ENCODE data around the gene POLR3K.
A peak's percentile ranks its signal among the peaks of the same experiment; 100 is the strongest.

Gene POLR3K

DNA sequence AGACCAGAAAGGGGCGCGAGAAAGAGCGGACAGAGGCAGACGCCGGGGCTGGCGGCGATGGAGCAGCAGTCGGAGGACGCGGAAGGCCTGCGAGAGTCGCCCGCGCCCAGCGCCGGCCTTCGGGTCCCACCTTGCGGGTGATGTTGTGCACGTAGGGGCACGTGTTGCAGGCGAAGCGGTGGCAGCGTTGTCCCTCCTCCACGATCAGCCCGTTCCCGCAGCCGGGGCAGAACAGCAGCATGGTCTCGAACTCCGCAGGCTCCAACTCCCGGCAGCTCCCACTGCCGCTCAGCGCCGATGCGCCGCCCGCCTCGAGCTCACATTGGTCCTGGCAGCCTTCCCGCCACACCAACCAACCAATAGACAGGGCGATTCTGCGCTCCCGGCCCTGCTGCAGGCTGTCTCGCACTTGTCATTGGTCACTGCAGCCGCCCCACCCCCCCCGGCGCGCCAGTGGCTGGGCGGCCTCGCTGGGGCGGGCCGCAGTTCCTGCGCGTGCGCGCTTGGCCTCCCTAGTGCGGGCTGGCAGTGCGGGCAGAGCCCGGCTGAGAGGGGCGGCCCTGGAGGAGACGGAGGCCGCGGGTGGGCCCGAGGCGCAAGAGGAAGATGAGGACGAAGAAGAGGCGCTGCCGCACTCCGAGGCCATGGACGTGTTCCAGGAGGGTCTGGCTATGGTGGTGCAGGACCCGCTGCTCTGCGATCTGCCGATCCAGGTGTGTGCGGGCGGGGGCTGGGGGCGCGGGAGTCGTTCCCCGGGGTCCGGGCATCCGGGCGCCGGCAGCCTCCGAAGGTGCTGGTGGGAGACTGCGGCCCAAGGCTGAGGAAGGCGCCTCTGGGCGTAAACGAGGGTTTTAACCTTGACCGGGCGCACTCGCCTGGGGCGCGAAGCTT, at the start of gene POLR3K, which contains the start of gene SNRNP25:
Gene POLR3K (minus strand): TSS at position 263 of the 891 bp plus-strand sequence. CDS start 22 bp downstream, at position 241.
Gene SNRNP25 (plus strand): TSS at position 483 of the 891 bp plus-strand sequence. CDS start 189 bp downstream, at position 672.
- Histone ChIP-seq H3K27me3 (ENCODE audit: control insufficient read depth, insufficient read depth, low read length) (no peaks in the 10 kb centered on the region), H3K27ac (ENCODE audit: low read depth, low read length) (peak within 1 kb of the TSS; percentile 85), H3K36me3 (ENCODE audit: control insufficient read depth, insufficient read depth, low read length) (peaks cover 61% of the 10 kb centered on the region), H3K4me3 (ENCODE audit: low read depth, low read length) (peak within 1 kb of the TSS; percentile 81), H3K9ac (ENCODE audit: low read depth, low read length) (peak within 1 kb of the TSS; percentile 77), H3K9me3 (ENCODE audit: control insufficient read depth, insufficient read depth, low read length) (no peaks in the 10 kb centered on the region), H3K4me1 (ENCODE audit: control insufficient read depth, insufficient read depth, low read length) (no peaks in the 10 kb centered on the region)

DNA sequence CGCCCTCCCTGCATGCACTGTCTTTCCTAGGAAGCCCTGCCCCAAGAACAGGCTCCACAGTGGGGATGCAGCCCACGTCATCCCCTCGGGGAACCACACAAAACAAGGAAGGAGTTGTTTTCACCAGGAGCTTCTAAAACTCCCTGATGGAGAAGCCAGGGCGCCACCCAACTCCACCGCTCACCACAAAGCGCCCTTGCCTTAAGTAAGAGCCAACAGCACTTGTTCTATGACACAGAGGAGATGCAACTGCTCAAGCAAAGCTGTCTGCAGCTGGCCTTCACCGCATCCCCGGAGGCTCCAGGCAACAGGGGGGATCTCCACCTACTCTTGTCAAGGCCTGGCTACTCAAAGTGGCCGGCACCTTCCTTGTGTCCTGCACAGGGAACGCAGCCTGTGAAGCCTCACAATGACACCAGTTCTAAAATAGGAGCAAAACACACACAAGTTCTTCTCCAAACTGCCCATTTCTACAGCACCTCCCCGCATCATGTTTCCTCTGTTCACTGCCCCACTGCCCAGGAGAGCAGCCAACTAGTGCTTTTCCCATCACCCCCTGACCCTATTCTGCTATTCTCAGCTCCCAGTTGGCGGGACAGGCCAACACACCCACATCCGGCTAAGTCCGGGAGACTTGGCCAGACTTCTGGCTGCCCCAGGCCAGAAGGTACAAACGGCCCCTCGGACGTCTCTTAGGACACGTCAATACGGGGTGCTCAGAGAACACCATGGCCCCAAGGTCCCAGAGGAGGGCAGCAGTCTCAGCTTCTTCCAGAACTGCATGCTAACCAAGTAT, 48.9 kb upstream of the POLR3K start:
- Histone ChIP-seq H3K36me3 (ENCODE audit: control insufficient read depth, insufficient read depth, low read length) (peaks cover 28% of the 10 kb centered on the region), H3K9ac (ENCODE audit: low read depth, low read length) (no peak overlapping the region), H3K27me3 (ENCODE audit: control insufficient read depth, insufficient read depth, low read length) (no peaks in the 10 kb centered on the region), H3K4me3 (ENCODE audit: low read depth, low read length) (no peak overlapping the region), H3K4me1 (ENCODE audit: control insufficient read depth, insufficient read depth, low read length) (peaks cover 4% of the 10 kb centered on the region; the same call in 1 of the 2 replicates), H3K27ac (ENCODE audit: low read depth, low read length) (no peak overlapping the region), H3K9me3 (ENCODE audit: control insufficient read depth, insufficient read depth, low read length) (no peaks in the 10 kb centered on the region)

- no peaks in the 10 kb centered on the region for H3K27me3 ChIP-seq (ENCODE audit: control insufficient read depth, insufficient read depth, low read length)
- H3K27ac ChIP-seq (ENCODE audit: low read depth, low read length), result no peak overlapping the region
Observed at GRCh38 chr16:101586-101985, 48.2 kb upstream of the POLR3K start.

DNA sequence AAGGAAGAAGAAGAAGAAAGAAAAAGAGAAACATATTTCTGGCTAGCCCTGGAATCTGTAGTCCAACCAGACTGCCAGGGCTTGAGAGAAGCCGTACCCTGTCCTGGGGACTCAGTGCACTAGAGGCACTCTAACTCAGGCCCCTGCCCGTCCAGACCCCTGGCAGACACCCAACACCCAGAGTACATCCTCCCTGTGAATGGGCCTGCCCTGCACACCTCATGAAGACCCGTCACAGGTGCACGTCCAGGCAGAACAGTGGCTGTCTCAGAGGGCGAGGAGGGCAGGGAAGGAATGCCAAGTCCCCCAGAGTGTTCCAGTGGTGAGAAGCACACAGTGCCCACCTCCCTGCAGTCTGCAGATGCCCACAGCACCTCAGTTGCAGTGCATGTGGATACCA, 47.6 kb upstream of the POLR3K start:
- no peak overlapping the region for H3K27ac ChIP-seq (ENCODE audit: low read depth, low read length)
- H3K4me1 ChIP-seq (ENCODE audit: control insufficient read depth, insufficient read depth, low read length), result no peaks in the 10 kb centered on the region
- no peak overlapping the region for H3K4me3 ChIP-seq (ENCODE audit: low read depth, low read length)
- no peaks in the 10 kb centered on the region for H3K27me3 ChIP-seq (ENCODE audit: control insufficient read depth, insufficient read depth, low read length)
- no peaks in the 10 kb centered on the region for H3K9me3 ChIP-seq (ENCODE audit: control insufficient read depth, insufficient read depth, low read length)
- peaks cover 32% of the 10 kb centered on the region for H3K36me3 ChIP-seq (ENCODE audit: control insufficient read depth, insufficient read depth, low read length)
- H3K9ac ChIP-seq (ENCODE audit: low read depth, low read length), result no peak overlapping the region

More at GRCh38 chr16:101586-101985, 48.2 kb upstream of the POLR3K start:
- H3K4me3 ChIP-seq (ENCODE audit: low read depth, low read length), result no peak overlapping the region
- no peak overlapping the region for H3K9ac ChIP-seq (ENCODE audit: low read depth, low read length)
- no peaks in the 10 kb centered on the region for H3K9me3 ChIP-seq (ENCODE audit: control insufficient read depth, insufficient read depth, low read length)
- H3K36me3 ChIP-seq (ENCODE audit: control insufficient read depth, insufficient read depth, low read length), result peaks cover 28% of the 10 kb centered on the region
- H3K4me1 ChIP-seq (ENCODE audit: control insufficient read depth, insufficient read depth, low read length), result peaks cover under 1% of the 10 kb centered on the region; the same call in 1 of the 2 replicates

- Histone ChIP-seq H3K9ac (ENCODE audit: low read depth, low read length) (no peak overlapping the region), H3K36me3 (ENCODE audit: control insufficient read depth, insufficient read depth, low read length) (peaks cover 18% of the 10 kb centered on the region), H3K4me1 (ENCODE audit: control insufficient read depth, insufficient read depth, low read length) (no peaks in the 10 kb centered on the region), H3K4me3 (ENCODE audit: low read depth, low read length) (no peak overlapping the region), H3K9me3 (ENCODE audit: control insufficient read depth, insufficient read depth, low read length) (no peaks in the 10 kb centered on the region), H3K27me3 (ENCODE audit: control insufficient read depth, insufficient read depth, low read length) (no peaks in the 10 kb centered on the region), H3K27ac (ENCODE audit: low read depth, low read length) (no peak overlapping the region)
Observed at GRCh38 chr16:97822-98221, 44.4 kb upstream of the POLR3K start.

- H3K27ac ChIP-seq (ENCODE audit: low read depth, low read length), result no peak overlapping the region
- H3K9me3 ChIP-seq (ENCODE audit: control insufficient read depth, insufficient read depth, low read length), result no peaks in the 10 kb centered on the region
- no peak overlapping the region for H3K9ac ChIP-seq (ENCODE audit: low read depth, low read length)
- H3K36me3 ChIP-seq (ENCODE audit: control insufficient read depth, insufficient read depth, low read length), result peaks cover 18% of the 10 kb centered on the region
- no peaks in the 10 kb centered on the region for H3K27me3 ChIP-seq (ENCODE audit: control insufficient read depth, insufficient read depth, low read length)
- H3K4me3 ChIP-seq (ENCODE audit: low read depth, low read length), result no peak overlapping the region
- H3K4me1 ChIP-seq (ENCODE audit: control insufficient read depth, insufficient read depth, low read length), result no peaks in the 10 kb centered on the region
Observed at GRCh38 chr16:96935-97381, 43.5 kb upstream of the POLR3K start.

DNA sequence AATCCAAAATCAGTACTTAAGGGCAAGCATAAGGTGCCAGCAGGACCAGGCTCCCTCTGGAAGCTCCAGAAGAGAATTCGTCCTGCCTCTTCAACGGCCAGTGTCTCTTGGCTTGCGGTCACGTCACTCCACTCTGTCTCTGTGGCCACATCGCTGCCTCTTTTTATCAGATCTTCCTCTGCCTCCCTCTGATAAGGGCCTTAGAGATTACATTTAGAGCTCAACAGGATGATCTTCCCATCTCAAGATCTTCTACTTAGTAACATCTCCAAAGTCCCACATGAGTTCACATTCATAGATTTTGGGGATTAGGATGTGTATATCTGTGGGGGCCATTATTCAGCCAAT, 41.5 kb upstream of the POLR3K start:
- Histone ChIP-seq H3K27ac (ENCODE audit: low read depth, low read length) (no peak overlapping the region), H3K36me3 (ENCODE audit: control insufficient read depth, insufficient read depth, low read length) (peaks cover 20% of the 10 kb centered on the region), H3K27me3 (ENCODE audit: control insufficient read depth, insufficient read depth, low read length) (no peaks in the 10 kb centered on the region), H3K9ac (ENCODE audit: low read depth, low read length) (no peak overlapping the region), H3K9me3 (ENCODE audit: control insufficient read depth, insufficient read depth, low read length) (no peaks in the 10 kb centered on the region), H3K4me3 (ENCODE audit: low read depth, low read length) (no peak overlapping the region), H3K4me1 (ENCODE audit: control insufficient read depth, insufficient read depth, low read length) (no peaks in the 10 kb centered on the region)

DNA sequence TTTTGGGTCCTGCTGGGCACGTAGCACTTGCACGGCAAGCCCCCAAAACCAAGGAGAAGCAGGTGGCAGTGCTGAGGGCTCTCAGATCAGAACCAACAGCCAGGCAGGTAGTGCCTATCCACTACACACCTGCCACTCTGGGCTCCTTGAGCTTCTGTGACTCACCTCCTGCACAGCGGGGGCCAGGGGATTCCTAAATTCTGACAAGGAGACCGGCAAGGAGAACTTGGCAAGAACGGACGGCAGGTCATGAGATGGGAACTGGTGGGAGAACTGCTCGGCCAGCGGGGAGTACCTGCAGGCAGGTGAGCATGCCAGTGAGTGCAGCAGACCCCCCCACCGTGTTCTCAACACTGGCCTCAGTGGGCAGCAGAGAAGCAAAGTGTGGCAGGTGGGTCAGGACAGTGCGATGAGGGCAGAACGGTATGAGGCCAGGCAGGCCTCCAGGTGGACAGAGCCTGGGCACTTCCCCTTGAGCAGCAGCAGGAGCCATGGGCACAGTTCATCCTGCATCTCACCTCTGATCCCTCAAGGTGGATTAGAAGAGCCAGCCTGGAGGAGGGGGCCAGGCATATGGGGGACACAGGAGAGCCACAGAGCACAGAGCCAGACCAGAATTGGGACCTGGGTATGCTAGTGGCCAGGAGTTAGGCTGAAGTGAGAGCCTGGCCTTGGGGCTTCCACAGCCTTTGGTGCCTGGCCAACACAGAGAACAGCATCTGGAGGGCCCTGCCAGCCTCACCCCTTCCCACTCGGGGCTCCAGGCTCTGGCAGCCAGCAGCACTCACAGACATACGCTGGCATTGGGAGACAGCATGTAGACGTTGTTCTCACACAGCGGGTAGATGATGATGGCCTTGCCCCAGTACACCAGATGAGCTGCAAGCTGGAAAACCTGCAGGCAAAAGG, 39.3 kb upstream of the POLR3K start:
- H3K27me3 ChIP-seq (ENCODE audit: control insufficient read depth, insufficient read depth, low read length), result no peaks in the 10 kb centered on the region
- H3K9ac ChIP-seq (ENCODE audit: low read depth, low read length), result no peak overlapping the region
- H3K27ac ChIP-seq (ENCODE audit: low read depth, low read length), result no peak overlapping the region
- H3K4me3 ChIP-seq (ENCODE audit: low read depth, low read length), result no peak overlapping the region
- H3K36me3 ChIP-seq (ENCODE audit: control insufficient read depth, insufficient read depth, low read length), result peaks cover 30% of the 10 kb centered on the region
- H3K9me3 ChIP-seq (ENCODE audit: control insufficient read depth, insufficient read depth, low read length), result no peaks in the 10 kb centered on the region
- no peaks in the 10 kb centered on the region for H3K4me1 ChIP-seq (ENCODE audit: control insufficient read depth, insufficient read depth, low read length)

DNA sequence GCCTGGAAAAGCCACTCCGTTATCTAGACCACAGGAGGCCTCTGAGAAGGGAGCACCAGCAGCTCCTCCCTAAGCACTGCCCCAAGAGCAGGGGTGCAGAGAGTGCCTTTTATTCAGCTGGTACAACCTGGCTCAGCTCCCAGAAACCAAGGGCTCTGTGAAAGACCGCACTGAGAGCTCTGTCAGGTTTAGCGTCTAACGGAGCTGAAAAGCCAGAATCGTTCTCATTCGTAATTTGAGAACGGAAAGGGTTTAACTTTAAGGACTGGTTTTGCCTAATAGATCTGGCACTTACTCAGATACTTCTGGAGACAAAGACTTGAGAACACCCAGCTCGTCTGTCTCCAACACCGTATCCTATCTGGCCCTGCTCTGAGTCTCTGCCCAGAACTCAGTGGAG, 38.1 kb upstream of the POLR3K start:
- H3K4me3 ChIP-seq (ENCODE audit: low read depth, low read length), result no peak overlapping the region
- no peak overlapping the region for H3K9ac ChIP-seq (ENCODE audit: low read depth, low read length)
- no peak overlapping the region for H3K27ac ChIP-seq (ENCODE audit: low read depth, low read length)
- H3K4me1 ChIP-seq (ENCODE audit: control insufficient read depth, insufficient read depth, low read length), result no peaks in the 10 kb centered on the region
- H3K27me3 ChIP-seq (ENCODE audit: control insufficient read depth, insufficient read depth, low read length), result no peaks in the 10 kb centered on the region
- no peaks in the 10 kb centered on the region for H3K9me3 ChIP-seq (ENCODE audit: control insufficient read depth, insufficient read depth, low read length)
- H3K36me3 ChIP-seq (ENCODE audit: control insufficient read depth, insufficient read depth, low read length), result peaks cover 37% of the 10 kb centered on the region
